GM23338 (cell line): ENCODE measurements around the gene RPS6KA4. TPM values are rescaled to one million over a fixed set of nuclear protein-coding genes. Genes with fewer than 3 reads are reported as not detected.

Experiments used
- ATAC-seq: fragments of 200-7000 bp; cut with Tn5 transposase; 3 replicates; pipeline ENCODE4 v1.9.1; 2020
- DNase-seq: peaks from one replicate; pipeline ENCODE4 v3.0.0-alpha.2; 2015; ENCODE audit warnings: low spot score
- H2AFZ ChIP-seq: fragments of 200-600 bp; sonication (generic); 2 replicates; pipeline ENCODE4 v1.8.0; 2016; ENCODE audit warnings: antibody characterized with exemption, mild to moderate bottlenecking, moderate library complexity
- H3F3A ChIP-seq: fragments of 200-600 bp; sonication (generic); replicated peaks from 2 replicates; pipeline ENCODE4 v1.8.0; 2017; ENCODE audit warnings: antibody characterized with exemption, mixed run types, low read depth
- H3K27ac ChIP-seq: fragments of 200-600 bp; sonication (generic); 2 replicates; pipeline ENCODE4 v1.6.1; 2016; ENCODE audit warnings: low read depth
- H3K27me3 ChIP-seq: fragments of 200-600 bp; sonication (generic); 2 replicates; pipeline ENCODE4 v1.8.0; 2016; ENCODE audit warnings: mild to moderate bottlenecking, mixed run types, moderate library complexity; ENCODE audit not compliant: insufficient read depth
- H3K36me3 ChIP-seq: fragments of 200-600 bp; sonication (generic); 2 replicates; pipeline ENCODE4 v1.8.0; 2016; ENCODE audit warnings: mild to moderate bottlenecking; ENCODE audit not compliant: insufficient read depth
- H3K4me1 ChIP-seq: fragments of 200-600 bp; sonication (generic); 2 replicates; pipeline ENCODE4 v1.8.0; 2016; ENCODE audit warnings: mild to moderate bottlenecking, moderate library complexity; ENCODE audit not compliant: insufficient read depth
- H3K4me2 ChIP-seq: fragments of 200-600 bp; sonication (generic); 2 replicates; pipeline ENCODE4 v1.7.1; 2017; ENCODE audit warnings: mixed run types
- H3K4me3 ChIP-seq: fragments of 200-600 bp; sonication (generic); 2 replicates; pipeline ENCODE4 v1.6.1; 2016; ENCODE audit warnings: mixed run types
- H3K79me2 ChIP-seq: fragments of 200-600 bp; sonication (generic); replicated peaks from 2 replicates; pipeline ENCODE4 v1.8.0; 2017; ENCODE audit warnings: mild to moderate bottlenecking; ENCODE audit not compliant: insufficient read depth
- H3K9me2 ChIP-seq: fragments of 200-600 bp; sonication (generic); 2 replicates; pipeline ENCODE4 v1.8.0; 2017; ENCODE audit not compliant: insufficient read depth
- H4K20me1 ChIP-seq: fragments of 200-600 bp; sonication (generic); replicated peaks from 2 replicates; pipeline ENCODE4 v1.8.0; 2017; ENCODE audit warnings: mild to moderate bottlenecking; ENCODE audit not compliant: insufficient read depth
- H3K27ac Mint-ChIP-seq: 2 replicates; pipeline ENCODE4 v1.8.0; 2020; ENCODE audit warnings: inconsistent platforms, mild to moderate bottlenecking, moderate library complexity, mixed read lengths
- H3K27me3 Mint-ChIP-seq: 3 replicates; pipeline ENCODE4 v1.8.0; 2022; ENCODE audit warnings: low read depth, mild to moderate bottlenecking, moderate library complexity, mixed read lengths, inconsistent platforms; ENCODE audit not compliant: insufficient read depth, poor library complexity
- H3K36me3 Mint-ChIP-seq: 3 replicates; pipeline ENCODE4 v1.8.0; 2021; ENCODE audit warnings: low read depth, mild to moderate bottlenecking, inconsistent platforms, moderate library complexity, mixed read lengths
- H3K4me1 Mint-ChIP-seq: 3 replicates; pipeline ENCODE4 v1.8.0; 2020; ENCODE audit warnings: mild to moderate bottlenecking, inconsistent platforms, mixed read lengths
- H3K4me3 Mint-ChIP-seq: 3 replicates; pipeline ENCODE4 v1.8.0; 2021; ENCODE audit warnings: moderate library complexity, mild to moderate bottlenecking, inconsistent platforms, mixed read lengths
- H3K9me3 Mint-ChIP-seq: 3 replicates; pipeline ENCODE4 v1.8.0; 2020; ENCODE audit warnings: moderate library complexity, mild to moderate bottlenecking, inconsistent platforms, mixed read lengths
- CREB1 ChIP-seq: fragments of 250-450 bp; sonication (Bioruptor Pico); IDR thresholded peaks from 2 replicates; pipeline ENCODE4 v1.5.0; 2020; ENCODE audit warnings: low read depth, mild to moderate bottlenecking, moderate library complexity
- EZH2 ChIP-seq: fragments of 200-600 bp; sonication (generic); IDR thresholded peaks from one replicate; pipeline ENCODE4 v1.8.0; 2017; ENCODE audit warnings: antibody characterized with exemption, mild to moderate bottlenecking, low read depth; ENCODE audit not compliant: unreplicated experiment
- EZH2phosphoT487 ChIP-seq: fragments of 200-600 bp; sonication (generic); IDR thresholded peaks from one replicate; pipeline ENCODE4 v1.8.1; 2018; ENCODE audit warnings: antibody characterized with exemption; ENCODE audit not compliant: unreplicated experiment
- NANOG ChIP-seq: IDR thresholded peaks from 2 replicates; pipeline ENCODE4 v1.6.1; 2016; ENCODE audit warnings: antibody characterized with exemption, borderline replicate concordance
- STAT1 ChIP-seq: IDR thresholded peaks from one replicate; pipeline ENCODE4 v1.6.1; 2016; ENCODE audit warnings: antibody characterized with exemption; ENCODE audit not compliant: unreplicated experiment
- ZNF114 ChIP-seq: fragments of 250-450 bp; sonication (Bioruptor Pico); IDR thresholded peaks from 2 replicates; pipeline ENCODE4 v1.5.0; 2020; ENCODE audit warnings: mild to moderate bottlenecking, moderate library complexity
- ZNF331 ChIP-seq: fragments of 250-450 bp; sonication (Bioruptor Pico); IDR thresholded peaks from 2 replicates; pipeline ENCODE4 v1.5.0; 2020; ENCODE audit warnings: low read depth, mild to moderate bottlenecking, moderate library complexity
- polyA plus RNA-seq: library from polyadenylated mRNA; unstranded; fragments of >200 nt; fragmentation: Nextera tagmentation; extraction: Ambion mirVana; gene quantifications from 2 replicates; pipeline ENCODE4 v1.2.1, GENCODE V29; 2016
- total RNA-seq: library from RNA; depleted of rRNA; stranded (reverse); fragments of >200 nt; shearing (Covaris generic); gene quantifications from 2 replicates; pipeline ENCODE4 v1.2.3, GENCODE V29; 2014
- TF ChIP-seq, protein P1 (sequence below): IDR thresholded peaks from 2 replicates; pipeline ENCODE4 v1.6.1; 2016; ENCODE audit warnings: antibody characterized with exemption
- TF ChIP-seq, protein P2 (sequence below): IDR thresholded peaks from one replicate; pipeline ENCODE4 v1.6.1; 2018; ENCODE audit warnings: antibody characterized with exemption; ENCODE audit not compliant: unreplicated experiment
- TF ChIP-seq, protein P3 (sequence below): fragments of 250-450 bp; sonication (Bioruptor Pico); IDR thresholded peaks from 2 replicates; pipeline ENCODE4 v1.5.0; 2020; ENCODE audit warnings: mild to moderate bottlenecking, moderate library complexity

Gene RPS6KA4
- total and polyA plus RNA-seq, 2 experiments from 2014 or later, result 3.5 to 19.9 TPM

DNA sequence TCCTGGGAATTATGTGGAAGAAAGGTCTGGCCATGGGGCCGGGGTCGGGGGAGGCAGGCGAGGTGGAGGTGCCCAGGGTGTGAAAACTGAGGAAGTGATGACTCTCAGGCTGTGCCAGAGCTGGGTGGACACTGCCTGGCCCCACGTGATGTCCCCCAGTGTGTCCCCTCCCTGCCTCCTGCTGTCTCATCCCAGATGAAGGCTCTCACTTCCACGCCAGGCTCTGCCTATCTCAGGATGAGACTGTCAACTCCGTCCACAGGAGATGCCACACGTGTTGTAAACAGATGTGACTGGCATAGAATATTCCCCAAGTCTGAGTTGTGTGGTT, 51.4 kb downstream of the RPS6KA4 start:
- no peak overlapping the region for H3K27ac ChIP-seq
- 0 out of 2 replicates have a peak, but pooled peaks cover 2% of the 10 kb centered on the region for H3F3A ChIP-seq
- Mint-ChIP-seq H3K4me1 (peaks cover 24% of the 10 kb centered on the region), H3K36me3 (no peaks in the 10 kb centered on the region), H3K27me3 (peaks cover 5% of the 10 kb centered on the region), H3K9me3 (no peaks in the 10 kb centered on the region; the same call in 2 of the 3 replicates), H3K4me3 (no peak overlapping the region), H3K27ac (no peak overlapping the region)
- peaks cover 3% of the 10 kb centered on the region; the same call in 1 of the 2 replicates for H3K27me3 ChIP-seq
- no peak for DNase-seq
- H3K4me2 ChIP-seq, result no peak overlapping the region
- no peak overlapping the region for H2AFZ ChIP-seq
- peaks cover 5% of the 10 kb centered on the region for H3K4me1 ChIP-seq
- no peaks in the 10 kb centered on the region for H3K79me2 ChIP-seq
- no peak for TF ChIP-seq EZH2
- no peak for ATAC-seq
- no peaks in the 10 kb centered on the region for H4K20me1 ChIP-seq
- no peak overlapping the region for H3K4me3 ChIP-seq
- H3K36me3 ChIP-seq, result no peaks in the 10 kb centered on the region
- no peaks in the 10 kb centered on the region for H3K9me2 ChIP-seq

DNA sequence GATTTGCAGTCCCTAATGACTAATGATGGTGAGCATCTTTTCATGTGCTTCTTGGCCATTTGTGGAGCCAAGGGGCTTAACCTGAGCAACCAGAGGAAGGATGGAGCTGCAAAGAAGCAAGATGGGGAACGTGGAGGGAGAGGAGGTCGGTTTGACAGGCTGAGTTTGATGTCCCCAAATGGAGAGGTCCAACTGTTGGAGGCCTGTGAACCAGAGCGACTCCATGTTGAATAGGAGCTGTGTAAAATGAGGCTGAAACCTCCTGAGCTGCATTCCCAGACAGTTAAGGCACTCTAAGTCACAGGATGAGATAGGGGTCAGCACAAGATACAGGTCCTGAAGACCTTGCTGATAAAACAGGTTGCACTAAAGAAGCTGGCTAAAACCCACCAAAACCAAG, 54.5 kb downstream of the RPS6KA4 start:
- Mint-ChIP-seq H3K4me1 (peaks cover 15% of the 10 kb centered on the region), H3K36me3 (no peaks in the 10 kb centered on the region), H3K4me3 (no peak overlapping the region), H3K27me3 (peaks cover 5% of the 10 kb centered on the region), H3K27ac (no peak overlapping the region), H3K9me3 (no peaks in the 10 kb centered on the region; the same call in 2 of the 3 replicates)
- H3K36me3 ChIP-seq, result no peaks in the 10 kb centered on the region
- peaks cover 3% of the 10 kb centered on the region; the same call in 1 of the 2 replicates for H3K27me3 ChIP-seq
- H4K20me1 ChIP-seq, result no peaks in the 10 kb centered on the region
- no peak overlapping the region for H2AFZ ChIP-seq
- no peak overlapping the region for H3K27ac ChIP-seq
- H3K4me3 ChIP-seq, result no peak overlapping the region
- ATAC-seq (no peak), DNase-seq (no peak)
- H3K79me2 ChIP-seq, result no peaks in the 10 kb centered on the region
- H3K9me2 ChIP-seq, result no peaks in the 10 kb centered on the region
- H3K4me2 ChIP-seq, result no peak overlapping the region
- peaks cover 5% of the 10 kb centered on the region for H3K4me1 ChIP-seq
- 0 out of 2 replicates have a peak, but pooled peaks cover 2% of the 10 kb centered on the region for H3F3A ChIP-seq
- TF ChIP-seq, protein P1, sequence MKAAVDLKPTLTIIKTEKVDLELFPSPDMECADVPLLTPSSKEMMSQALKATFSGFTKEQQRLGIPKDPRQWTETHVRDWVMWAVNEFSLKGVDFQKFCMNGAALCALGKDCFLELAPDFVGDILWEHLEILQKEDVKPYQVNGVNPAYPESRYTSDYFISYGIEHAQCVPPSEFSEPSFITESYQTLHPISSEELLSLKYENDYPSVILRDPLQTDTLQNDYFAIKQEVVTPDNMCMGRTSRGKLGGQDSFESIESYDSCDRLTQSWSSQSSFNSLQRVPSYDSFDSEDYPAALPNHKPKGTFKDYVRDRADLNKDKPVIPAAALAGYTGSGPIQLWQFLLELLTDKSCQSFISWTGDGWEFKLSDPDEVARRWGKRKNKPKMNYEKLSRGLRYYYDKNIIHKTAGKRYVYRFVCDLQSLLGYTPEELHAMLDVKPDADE, result no peak
- TF ChIP-seq ZNF114 (CRISPR knock-in tag) (no peak), EZH2phosphoT487 (no peak), STAT1 (no peak), ZNF331 (CRISPR knock-in tag) (no peak), NANOG (no peak), EZH2 (no peak), CREB1 (CRISPR knock-in tag) (no peak)
- TF ChIP-seq, protein P2, sequence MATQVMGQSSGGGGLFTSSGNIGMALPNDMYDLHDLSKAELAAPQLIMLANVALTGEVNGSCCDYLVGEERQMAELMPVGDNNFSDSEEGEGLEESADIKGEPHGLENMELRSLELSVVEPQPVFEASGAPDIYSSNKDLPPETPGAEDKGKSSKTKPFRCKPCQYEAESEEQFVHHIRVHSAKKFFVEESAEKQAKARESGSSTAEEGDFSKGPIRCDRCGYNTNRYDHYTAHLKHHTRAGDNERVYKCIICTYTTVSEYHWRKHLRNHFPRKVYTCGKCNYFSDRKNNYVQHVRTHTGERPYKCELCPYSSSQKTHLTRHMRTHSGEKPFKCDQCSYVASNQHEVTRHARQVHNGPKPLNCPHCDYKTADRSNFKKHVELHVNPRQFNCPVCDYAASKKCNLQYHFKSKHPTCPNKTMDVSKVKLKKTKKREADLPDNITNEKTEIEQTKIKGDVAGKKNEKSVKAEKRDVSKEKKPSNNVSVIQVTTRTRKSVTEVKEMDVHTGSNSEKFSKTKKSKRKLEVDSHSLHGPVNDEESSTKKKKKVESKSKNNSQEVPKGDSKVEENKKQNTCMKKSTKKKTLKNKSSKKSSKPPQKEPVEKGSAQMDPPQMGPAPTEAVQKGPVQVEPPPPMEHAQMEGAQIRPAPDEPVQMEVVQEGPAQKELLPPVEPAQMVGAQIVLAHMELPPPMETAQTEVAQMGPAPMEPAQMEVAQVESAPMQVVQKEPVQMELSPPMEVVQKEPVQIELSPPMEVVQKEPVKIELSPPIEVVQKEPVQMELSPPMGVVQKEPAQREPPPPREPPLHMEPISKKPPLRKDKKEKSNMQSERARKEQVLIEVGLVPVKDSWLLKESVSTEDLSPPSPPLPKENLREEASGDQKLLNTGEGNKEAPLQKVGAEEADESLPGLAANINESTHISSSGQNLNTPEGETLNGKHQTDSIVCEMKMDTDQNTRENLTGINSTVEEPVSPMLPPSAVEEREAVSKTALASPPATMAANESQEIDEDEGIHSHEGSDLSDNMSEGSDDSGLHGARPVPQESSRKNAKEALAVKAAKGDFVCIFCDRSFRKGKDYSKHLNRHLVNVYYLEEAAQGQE, result no peak
- TF ChIP-seq, protein P3, sequence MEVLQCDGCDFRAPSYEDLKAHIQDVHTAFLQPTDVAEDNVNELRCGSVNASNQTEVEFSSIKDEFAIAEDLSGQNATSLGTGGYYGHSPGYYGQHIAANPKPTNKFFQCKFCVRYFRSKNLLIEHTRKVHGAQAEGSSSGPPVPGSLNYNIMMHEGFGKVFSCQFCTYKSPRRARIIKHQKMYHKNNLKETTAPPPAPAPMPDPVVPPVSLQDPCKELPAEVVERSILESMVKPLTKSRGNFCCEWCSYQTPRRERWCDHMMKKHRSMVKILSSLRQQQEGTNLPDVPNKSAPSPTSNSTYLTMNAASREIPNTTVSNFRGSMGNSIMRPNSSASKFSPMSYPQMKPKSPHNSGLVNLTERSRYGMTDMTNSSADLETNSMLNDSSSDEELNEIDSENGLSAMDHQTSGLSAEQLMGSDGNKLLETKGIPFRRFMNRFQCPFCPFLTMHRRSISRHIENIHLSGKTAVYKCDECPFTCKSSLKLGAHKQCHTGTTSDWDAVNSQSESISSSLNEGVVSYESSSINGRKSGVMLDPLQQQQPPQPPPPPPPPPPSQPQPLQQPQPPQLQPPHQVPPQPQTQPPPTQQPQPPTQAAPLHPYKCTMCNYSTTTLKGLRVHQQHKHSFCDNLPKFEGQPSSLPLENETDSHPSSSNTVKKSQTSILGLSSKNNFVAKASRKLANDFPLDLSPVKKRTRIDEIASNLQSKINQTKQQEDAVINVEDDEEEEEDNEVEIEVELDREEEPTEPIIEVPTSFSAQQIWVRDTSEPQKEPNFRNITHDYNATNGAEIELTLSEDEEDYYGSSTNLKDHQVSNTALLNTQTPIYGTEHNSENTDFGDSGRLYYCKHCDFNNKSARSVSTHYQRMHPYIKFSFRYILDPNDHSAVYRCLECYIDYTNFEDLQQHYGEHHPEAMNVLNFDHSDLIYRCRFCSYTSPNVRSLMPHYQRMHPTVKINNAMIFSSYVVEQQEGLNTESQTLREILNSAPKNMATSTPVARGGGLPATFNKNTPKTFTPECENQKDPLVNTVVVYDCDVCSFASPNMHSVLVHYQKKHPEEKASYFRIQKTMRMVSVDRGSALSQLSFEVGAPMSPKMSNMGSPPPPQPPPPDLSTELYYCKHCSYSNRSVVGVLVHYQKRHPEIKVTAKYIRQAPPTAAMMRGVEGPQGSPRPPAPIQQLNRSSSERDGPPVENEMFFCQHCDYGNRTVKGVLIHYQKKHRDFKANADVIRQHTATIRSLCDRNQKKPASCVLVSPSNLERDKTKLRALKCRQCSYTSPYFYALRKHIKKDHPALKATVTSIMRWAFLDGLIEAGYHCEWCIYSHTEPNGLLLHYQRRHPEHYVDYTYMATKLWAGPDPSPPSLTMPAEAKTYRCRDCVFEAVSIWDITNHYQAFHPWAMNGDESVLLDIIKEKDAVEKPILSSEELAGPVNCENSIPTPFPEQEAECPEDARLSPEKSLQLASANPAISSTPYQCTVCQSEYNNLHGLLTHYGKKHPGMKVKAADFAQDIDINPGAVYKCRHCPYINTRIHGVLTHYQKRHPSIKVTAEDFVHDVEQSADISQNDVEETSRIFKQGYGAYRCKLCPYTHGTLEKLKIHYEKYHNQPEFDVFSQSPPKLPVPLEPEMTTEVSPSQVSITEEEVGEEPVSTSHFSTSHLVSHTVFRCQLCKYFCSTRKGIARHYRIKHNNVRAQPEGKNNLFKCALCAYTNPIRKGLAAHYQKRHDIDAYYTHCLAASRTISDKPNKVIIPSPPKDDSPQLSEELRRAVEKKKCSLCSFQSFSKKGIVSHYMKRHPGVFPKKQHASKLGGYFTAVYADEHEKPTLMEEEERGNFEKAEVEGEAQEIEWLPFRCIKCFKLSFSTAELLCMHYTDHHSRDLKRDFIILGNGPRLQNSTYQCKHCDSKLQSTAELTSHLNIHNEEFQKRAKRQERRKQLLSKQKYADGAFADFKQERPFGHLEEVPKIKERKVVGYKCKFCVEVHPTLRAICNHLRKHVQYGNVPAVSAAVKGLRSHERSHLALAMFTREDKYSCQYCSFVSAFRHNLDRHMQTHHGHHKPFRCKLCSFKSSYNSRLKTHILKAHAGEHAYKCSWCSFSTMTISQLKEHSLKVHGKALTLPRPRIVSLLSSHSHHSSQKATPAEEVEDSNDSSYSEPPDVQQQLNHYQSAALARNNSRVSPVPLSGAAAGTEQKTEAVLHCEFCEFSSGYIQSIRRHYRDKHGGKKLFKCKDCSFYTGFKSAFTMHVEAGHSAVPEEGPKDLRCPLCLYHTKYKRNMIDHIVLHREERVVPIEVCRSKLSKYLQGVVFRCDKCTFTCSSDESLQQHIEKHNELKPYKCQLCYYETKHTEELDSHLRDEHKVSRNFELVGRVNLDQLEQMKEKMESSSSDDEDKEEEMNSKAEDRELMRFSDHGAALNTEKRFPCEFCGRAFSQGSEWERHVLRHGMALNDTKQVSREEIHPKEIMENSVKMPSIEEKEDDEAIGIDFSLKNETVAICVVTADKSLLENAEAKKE (CRISPR knock-in tag), result no peak
